GM06990 (cell line): ENCODE data around the gene CCDC81.

Experiments used
- DNase-seq: peaks from one replicate; pipeline ENCODE4 v3.0.0-alpha.2; 2011; ENCODE audit not compliant: insufficient read length; ENCODE audit errors: extremely low read depth
- H3K27me3 ChIP-seq: replicated peaks from 2 replicates; pipeline ENCODE4 v1.6.0; 2011; ENCODE audit warnings: low read length; ENCODE audit not compliant: control insufficient read depth, insufficient read depth
- H3K36me3 ChIP-seq: 2 replicates; pipeline ENCODE4 v1.5.1; 2011; ENCODE audit warnings: low read length; ENCODE audit not compliant: control insufficient read depth, insufficient read depth
- H3K4me3 ChIP-seq: replicated peaks from 2 replicates; pipeline ENCODE4 v1.5.1; 2011; ENCODE audit warnings: low read depth, mild to moderate bottlenecking, control low read depth, low read length
- CTCF ChIP-seq: IDR thresholded peaks from 2 replicates; pipeline ENCODE4 v1.5.1; 2011; ENCODE audit warnings: low read length, control low read depth, mild to moderate bottlenecking, inconsistent platforms; ENCODE audit not compliant: insufficient read depth, poor library complexity, severe bottlenecking

The CCDC81 gene

GRCh38 chr11:86440843-86441242 lies 66.2 kb downstream of the CCDC81 start:
- DNase-seq: no peak
- Histone ChIP-seq H3K27me3 (no peaks in the 10 kb centered on the region), H3K4me3 (no peak overlapping the region), H3K36me3 (no peaks in the 10 kb centered on the region)
- no peak for TF ChIP-seq CTCF

GRCh38 chr11:86442420-86442819 lies 67.7 kb downstream of the CCDC81 start:
- H3K36me3 ChIP-seq: no peaks in the 10 kb centered on the region
- H3K27me3 ChIP-seq: no peaks in the 10 kb centered on the region
- TF ChIP-seq CTCF: no peak
- no peak overlapping the region for H3K4me3 ChIP-seq
- no peak for DNase-seq

GRCh38 chr11:86442827-86443226 lies 68.1 kb downstream of the CCDC81 start:
- H3K4me3 ChIP-seq: no peak overlapping the region
- TF ChIP-seq CTCF: no peak
- H3K36me3 ChIP-seq: no peaks in the 10 kb centered on the region
- no peak for DNase-seq
- H3K27me3 ChIP-seq: no peaks in the 10 kb centered on the region

- TF ChIP-seq CTCF: no peak
- Histone ChIP-seq H3K27me3 (no peaks in the 10 kb centered on the region), H3K4me3 (no peak overlapping the region), H3K36me3 (no peaks in the 10 kb centered on the region)
- no peak for DNase-seq
Measured at GRCh38 chr11:86443415-86443814, 68.7 kb downstream of the CCDC81 start.

GRCh38 chr11:86444981-86445380 lies 70.3 kb downstream of the CCDC81 start:
- Histone ChIP-seq H3K4me3 (no peak overlapping the region), H3K36me3 (no peaks in the 10 kb centered on the region), H3K27me3 (no peaks in the 10 kb centered on the region)
- no peak for DNase-seq
- TF ChIP-seq CTCF: no peak

- H3K4me3 ChIP-seq: no peak overlapping the region
- no peaks in the 10 kb centered on the region for H3K36me3 ChIP-seq
- no peak for DNase-seq
- H3K27me3 ChIP-seq: no peaks in the 10 kb centered on the region
- TF ChIP-seq CTCF: no peak
Measured at GRCh38 chr11:86446163-86446923, 71.7 kb downstream of the CCDC81 start.
